Endometrial microvascular endothelial cells (primary cell): ENCODE data around the gene SH3PXD2B. TPM values are rescaled to one million over a fixed set of nuclear protein-coding genes. Genes with fewer than 3 reads are reported as not detected.

Experiments used
- in situ Hi-C: cut with HindIII; loops from 2 replicates; pipeline ENCODE4 v1.10.0; 2017; ENCODE audit warnings: low sequenced_read_pairs, low pct_unique_long_range_greater_than_20kb; ENCODE audit errors: inconsistent ontology term
- total RNA-seq: library from RNA; depleted of rRNA; stranded (reverse); fragments of >200 nt; gene quantifications from one replicate; pipeline ENCODE4 v1.2.3, GENCODE V29; 2015; ENCODE audit errors: inconsistent ontology term

Gene SH3PXD2B
- total RNA-seq, 1 donor from 2014 or later = 16.5 TPM

GRCh38 chr5:172458976-172459782, 4.9 kb upstream of the SH3PXD2B start:
- in situ Hi-C loops = loop anchor here (25.0 kb wide), 1 partner anchor 228 kb away; no protein-coding TSS in a partner anchor

- in situ Hi-C loops = loop anchor here (25.0 kb wide), 1 partner anchor 231 kb away; no protein-coding TSS in a partner anchor
These were observed 1.9 kb upstream of the SH3PXD2B start for GRCh38 chr5:172456076-172456722.

GRCh38 chr5:172455511-172456061, 1.3 kb upstream of the SH3PXD2B start:
- in situ Hi-C loops = loop anchor here (25.0 kb wide), 1 partner anchor 232 kb away; no protein-coding TSS in a partner anchor

GRCh38 chr5:172455087-172455381, 709 bp upstream of the SH3PXD2B start:
- in situ Hi-C loops = loop anchor here (25.0 kb wide), 1 partner anchor 232 kb away; no protein-coding TSS in a partner anchor

- in situ Hi-C loops = loop anchor here (25.0 kb wide), 1 partner anchor 233 kb away; no protein-coding TSS in a partner anchor
These were observed 353 bp downstream of the SH3PXD2B start for GRCh38 chr5:172453986-172454357.

- in situ Hi-C loops = loop anchor here (25.0 kb wide), 1 partner anchor 234 kb away; no protein-coding TSS in a partner anchor
These were observed 929 bp downstream of the SH3PXD2B start for GRCh38 chr5:172453206-172453985.

GRCh38 chr5:172452398-172453205, 1.7 kb downstream of the SH3PXD2B start:
- in situ Hi-C loops = loop anchor here (25.0 kb wide), 1 partner anchor 235 kb away; no protein-coding TSS in a partner anchor

- in situ Hi-C loops = loop anchor here (25.0 kb wide), 1 partner anchor 236 kb away; no protein-coding TSS in a partner anchor
These were observed 2.5 kb downstream of the SH3PXD2B start for GRCh38 chr5:172451771-172452197.

- in situ Hi-C loops = loop anchor here (25.0 kb wide), 1 partner anchor 236 kb away; no protein-coding TSS in a partner anchor
These were observed 3.2 kb downstream of the SH3PXD2B start for GRCh38 chr5:172450861-172451695.

GRCh38 chr5:172450453-172450852, 3.9 kb downstream of the SH3PXD2B start:
- in situ Hi-C loops = loop anchor here (25.0 kb wide), 1 partner anchor 237 kb away; no protein-coding TSS in a partner anchor

GRCh38 chr5:172448999-172449398, 5.3 kb downstream of the SH3PXD2B start:
- in situ Hi-C loops = no loop called here

- in situ Hi-C loops = no loop called here
These were observed 6.5 kb downstream of the SH3PXD2B start for GRCh38 chr5:172447646-172448365.

- in situ Hi-C loops = no loop called here
These were observed 7.8 kb downstream of the SH3PXD2B start for GRCh38 chr5:172446336-172447051.

- in situ Hi-C loops = no loop called here
These were observed 8.5 kb downstream of the SH3PXD2B start for GRCh38 chr5:172445866-172446265.

- in situ Hi-C loops = no loop called here
These were observed 9.5 kb downstream of the SH3PXD2B start for GRCh38 chr5:172444626-172445365.
